NCI-H146 (cell line): ENCODE data around the gene WNT9B.
A peak's percentile ranks its signal among the peaks of the same experiment; 100 is the strongest.

ENCODE experiments used
- DNase-seq: peaks from one replicate; lab custom pipeline; 2025; lab: John Stamatoyannopoulos, UW

The WNT9B gene

DNA sequence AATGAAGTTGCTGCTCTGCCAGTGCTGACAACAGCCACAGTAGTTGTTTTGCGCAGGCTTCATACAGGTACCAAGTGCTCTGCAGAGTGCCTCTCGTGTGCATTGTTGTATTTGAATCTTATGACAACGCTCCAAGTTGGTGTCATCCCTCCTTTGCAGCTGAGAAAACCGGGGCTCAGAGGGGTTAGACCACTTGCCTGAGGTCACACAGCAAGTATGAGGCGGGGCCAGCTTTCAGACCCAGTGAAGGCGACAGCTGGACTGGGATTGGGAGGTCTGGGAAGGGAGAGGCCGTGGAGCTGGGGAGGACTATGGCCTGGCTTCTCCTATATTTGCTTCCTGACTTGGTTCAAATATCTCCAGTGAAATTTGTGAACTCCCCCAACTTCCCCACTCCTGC is 33.2 kb downstream of the WNT9B start:
- DNase-seq = no peak

DNA sequence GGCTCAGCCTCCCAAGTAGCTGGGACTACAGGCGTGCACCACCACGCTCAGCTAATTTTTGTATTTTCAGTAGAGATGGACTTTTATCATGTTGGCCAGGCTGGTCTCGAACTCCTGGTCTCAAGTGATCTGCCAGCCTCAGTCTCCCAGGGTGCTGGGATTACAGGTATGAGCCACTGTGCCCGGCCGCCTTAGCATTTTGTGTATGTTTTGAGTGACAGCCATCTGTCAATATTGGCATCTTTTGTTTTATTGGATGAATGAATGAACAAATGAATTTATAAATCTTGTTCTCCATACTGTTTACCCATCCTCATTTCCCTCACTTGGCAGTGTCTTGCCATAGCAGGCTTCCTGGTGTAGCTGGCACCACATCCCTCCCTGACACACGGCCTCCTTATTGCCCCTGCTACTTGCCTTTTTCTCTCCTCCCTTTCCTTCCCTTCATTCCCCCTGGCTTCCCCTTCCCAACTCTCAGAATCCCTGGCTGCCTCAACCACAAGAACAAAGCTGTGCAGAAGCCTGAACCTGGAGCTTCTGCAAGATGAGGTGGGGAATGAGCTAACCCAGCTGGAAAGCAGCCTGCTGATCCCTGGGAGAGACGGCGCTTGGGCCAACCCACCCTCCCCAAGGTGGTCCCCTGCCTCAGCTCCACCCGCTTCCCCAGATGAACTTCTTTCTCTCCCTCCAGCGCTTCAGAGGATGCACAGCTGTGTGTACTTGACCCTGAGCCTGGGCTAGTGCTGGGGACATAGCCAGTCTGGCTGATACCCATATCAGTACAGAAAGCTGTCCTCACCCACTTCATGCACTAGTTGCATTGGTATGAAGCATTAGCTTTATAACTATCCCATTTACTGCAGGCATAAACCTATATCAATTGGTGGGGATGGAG is 34.3 kb downstream of the WNT9B start:
- DNase-seq = no peak

DNA sequence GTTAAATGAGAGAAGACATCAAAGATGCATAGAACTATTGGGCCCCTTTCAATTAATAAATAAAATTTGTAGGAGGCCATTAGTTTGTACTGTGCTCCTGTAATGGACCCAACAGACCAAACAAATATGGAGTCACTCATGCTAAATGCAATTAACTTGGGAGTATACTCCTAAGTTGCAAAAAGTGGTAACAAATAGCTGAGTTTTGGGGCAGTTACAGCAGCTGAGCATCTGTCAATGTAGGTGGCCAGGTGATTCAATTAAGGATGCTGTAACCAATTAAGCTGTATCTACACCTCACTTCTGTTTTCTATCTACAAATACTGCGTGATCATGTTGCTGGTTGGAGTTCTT is 34.9 kb downstream of the WNT9B start:
- DNase-seq = no peak

DNA sequence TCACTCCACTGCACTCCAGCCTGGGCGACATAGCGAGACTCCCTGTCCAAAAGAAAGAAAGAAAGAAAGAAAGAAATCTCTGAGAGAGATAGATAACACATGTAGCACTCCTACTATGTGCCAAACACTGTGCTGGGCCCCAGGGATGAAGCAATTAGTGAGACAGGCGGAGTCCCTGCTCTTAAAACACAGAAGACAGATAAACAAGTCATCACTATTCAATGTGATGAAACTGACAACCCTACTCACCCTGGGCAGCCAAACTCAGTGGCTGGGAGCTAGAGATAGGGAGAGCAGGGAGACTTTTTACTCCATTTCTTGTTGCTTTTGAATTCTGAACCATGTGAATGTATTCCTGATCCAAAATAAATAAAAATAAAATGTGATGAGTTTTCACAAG is 36.3 kb downstream of the WNT9B start:
- no peak for DNase-seq

DNA sequence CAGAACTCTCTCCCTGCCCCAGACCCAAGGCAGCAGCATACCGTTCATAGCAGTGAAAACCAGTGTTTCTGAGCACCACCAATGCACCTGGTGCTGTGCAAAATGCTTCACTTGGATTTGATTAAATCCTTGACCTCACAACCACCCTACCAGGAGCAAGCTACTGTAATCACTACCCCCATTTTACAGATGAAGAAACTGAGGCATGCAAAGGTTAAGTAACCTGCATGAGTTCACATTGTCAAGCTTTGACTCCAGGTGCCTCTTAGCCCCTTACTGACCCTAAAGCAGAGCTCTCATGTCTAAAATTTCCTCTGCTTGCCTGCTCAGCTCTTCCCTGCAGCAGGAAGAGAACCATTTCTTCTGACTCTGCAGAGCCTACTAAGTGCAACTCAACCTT is 37.3 kb downstream of the WNT9B start:
- DNase-seq = no peak

GRCh38 chr17:46889519-46889918 is 38.1 kb downstream of the WNT9B start:
- DNase-seq = no peak

DNA sequence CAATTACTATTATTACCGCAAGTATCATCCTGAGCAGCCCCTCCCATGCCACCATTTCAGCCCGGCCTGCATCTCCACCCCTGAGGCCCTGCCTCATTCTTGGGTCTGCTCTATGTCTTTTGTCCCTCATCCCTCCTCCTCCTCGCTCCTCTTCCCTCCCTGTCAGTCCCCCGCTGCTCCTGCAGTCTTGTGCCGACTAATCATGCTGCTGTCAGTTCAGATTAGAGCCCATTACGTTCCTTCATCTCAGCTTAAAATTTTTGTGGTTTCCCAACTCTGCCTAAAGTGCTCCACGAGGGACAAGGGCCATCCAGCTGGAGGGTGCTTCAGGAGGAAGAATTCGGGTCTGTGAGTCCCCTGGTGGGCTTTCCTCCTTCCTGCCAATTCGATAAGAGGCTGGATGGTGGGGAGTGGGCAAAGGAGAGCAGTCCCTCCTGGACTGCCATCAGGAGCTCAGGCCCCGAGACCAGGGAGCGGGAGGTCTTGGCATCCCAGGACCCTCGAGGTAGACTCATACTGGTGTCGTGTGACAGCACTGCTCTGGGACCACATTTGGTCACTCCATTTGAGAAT is 38.7 kb downstream of the WNT9B start:
- no peak for DNase-seq

DNA sequence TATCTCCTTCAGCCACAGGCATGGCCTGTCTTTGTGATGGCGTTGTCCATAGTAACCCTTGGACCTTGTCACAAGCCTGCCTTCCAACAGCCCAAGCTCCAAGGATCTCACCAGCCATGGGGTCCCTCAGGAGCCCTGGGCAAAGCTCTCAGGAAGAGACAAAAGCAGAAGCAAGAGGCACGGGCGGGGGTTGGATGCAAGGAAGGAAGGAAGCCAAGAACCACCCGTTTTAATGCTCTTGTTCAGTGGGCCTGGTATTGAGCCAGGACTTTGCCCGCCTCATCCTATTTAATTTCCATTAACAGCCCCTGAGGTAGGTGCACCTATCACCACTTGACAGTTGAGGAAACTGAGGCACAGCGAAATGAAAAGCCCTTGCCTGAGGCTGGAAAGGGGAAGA is 39.3 kb downstream of the WNT9B start:
- no peak for DNase-seq

GRCh38 chr17:46892192-46892703 is 40.9 kb downstream of the WNT9B start:
- DNase-seq = no peak

- DNase-seq = no peak
Measured at GRCh38 chr17:46894024-46894423, 42.6 kb downstream of the WNT9B start.

DNA sequence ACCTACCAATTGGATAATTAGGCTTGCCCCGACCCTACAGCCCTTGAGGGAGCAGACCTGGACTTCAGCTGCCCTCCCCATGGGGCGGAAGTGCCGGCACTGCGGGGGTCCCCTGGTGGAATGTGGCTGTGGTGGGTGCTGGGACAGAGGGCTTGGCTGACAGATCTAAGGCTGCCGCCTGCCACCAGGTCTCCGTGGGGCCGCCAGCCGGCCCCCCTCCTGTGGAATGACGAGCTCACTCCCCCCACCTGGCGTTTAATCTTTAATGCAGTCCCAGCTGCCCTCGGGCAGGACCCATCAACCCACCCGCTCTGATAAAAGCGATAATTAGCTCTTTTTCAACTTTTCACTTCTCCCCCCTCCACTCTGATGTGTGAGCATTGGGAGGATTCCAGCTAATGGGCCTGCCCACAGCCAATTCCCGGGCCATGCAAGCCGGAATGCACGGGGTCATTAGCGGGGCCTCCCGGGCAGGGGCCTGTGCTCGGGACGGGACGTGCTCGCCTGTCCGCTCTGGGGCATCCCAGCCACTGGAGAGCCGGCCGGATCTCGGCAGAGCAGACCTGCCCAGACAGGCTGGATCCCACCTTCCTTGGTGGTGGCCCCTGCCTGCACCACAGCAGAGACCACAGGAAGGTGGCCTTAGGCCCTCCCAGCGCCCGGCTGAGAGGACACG is 43.2 kb downstream of the WNT9B start:
- peak; percentile 36 for DNase-seq

GRCh38 chr17:46895171-46895570 is 43.8 kb downstream of the WNT9B start:
- no peak for DNase-seq

GRCh38 chr17:46896991-46897390 is 45.6 kb downstream of the WNT9B start:
- no peak for DNase-seq

DNA sequence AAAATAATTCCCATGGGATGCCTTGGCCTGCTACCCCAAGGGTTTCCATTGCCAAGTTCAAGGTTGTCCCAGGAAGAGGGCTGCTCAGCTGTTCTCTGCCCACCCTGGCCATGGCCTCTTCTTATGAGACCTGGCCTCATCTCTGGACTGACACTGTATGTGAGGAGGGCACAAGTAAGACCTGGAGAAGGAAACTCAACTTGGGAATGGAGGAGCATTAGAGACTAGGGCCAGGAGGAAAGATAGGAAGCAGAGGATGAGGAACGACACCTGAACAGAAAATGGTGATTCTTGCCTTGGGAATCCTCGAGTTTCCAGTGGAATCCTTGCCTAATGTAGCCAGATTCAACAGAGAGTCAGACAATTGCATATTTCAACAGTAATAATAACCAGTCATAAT is 47.0 kb downstream of the WNT9B start:
- DNase-seq = no peak

DNA sequence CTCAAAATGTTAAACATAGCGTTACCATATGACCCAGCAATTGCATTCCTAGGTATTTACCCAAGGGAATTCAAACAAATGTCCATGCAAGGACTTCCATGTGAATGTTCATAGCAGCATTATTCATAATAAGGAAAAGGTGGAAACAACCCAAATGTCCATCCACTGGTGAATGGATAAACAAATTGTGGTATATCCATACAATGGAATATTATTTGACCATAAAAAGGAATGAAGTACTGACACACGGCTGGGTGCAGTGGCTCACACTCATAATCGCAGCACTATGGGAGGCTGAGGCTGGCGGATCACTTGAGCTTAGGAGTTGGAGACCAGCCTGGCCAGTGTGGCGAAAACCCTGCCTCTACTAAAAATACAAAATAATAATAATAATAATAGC is 47.5 kb downstream of the WNT9B start:
- DNase-seq = no peak

DNA sequence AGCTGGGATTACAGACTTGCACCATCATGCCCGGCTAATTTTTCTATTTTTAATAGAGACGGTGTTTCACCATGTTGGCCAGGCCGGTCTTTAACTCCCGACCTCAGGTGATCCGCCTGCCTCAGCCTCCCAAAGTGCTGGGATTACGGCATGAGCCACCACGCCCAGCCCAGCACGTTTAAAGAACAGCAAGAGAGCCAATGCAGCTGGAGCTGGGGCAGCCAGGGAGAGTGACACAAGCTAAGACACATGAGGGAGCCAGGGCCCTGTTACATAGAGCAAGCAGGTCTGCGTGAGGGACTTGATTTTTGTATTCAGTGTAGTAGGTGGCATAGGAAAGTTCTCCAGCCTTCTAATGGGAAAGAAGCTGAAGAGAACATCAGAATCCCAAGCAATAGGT is 49.9 kb downstream of the WNT9B start:
- DNase-seq = no peak

DNA sequence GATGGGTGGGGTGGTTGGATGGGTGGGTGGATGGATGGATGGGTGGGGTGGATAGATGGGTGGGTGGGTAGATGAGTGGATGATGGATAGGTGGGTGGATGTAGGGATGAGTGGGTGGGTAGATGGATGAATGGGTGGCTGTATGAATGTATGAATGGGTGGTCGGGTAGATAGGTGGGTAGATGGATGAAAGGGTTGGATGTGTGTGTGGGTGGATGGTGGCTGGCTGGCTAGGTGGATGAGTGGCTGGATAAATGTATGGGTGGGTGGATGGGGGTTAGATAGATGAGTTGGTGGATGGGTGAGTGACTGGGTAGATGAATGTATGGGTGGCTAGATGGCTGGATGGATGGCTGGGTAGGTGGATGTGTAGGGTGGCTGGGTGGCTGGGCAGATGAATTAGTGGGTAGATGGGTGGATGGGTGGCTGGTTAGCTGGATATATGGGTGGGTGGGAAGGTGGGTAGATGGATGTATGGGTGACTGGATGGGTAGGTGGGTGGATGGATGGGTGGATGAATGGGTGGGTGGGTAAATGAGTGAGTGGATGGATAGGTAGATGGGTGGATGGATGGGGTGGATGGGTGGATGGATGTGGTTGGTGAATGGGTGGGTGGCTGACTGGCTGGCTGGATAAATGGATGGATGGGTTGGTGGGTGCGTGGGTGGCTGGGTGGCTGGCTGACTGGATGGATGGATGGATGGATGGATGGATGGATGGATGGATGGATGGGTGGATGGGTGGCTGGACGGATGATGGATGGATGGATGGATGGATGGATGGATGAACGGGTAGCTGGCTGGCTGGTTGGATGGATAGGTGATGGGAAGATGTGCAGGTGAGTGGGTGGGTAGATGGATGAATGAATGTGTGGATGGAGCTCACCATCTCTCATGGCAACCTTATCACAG is 52.6 kb downstream of the WNT9B start:
- DNase-seq = no peak

- DNase-seq = no peak
Measured at GRCh38 chr17:46908068-46908737, 56.8 kb downstream of the WNT9B start.

DNA sequence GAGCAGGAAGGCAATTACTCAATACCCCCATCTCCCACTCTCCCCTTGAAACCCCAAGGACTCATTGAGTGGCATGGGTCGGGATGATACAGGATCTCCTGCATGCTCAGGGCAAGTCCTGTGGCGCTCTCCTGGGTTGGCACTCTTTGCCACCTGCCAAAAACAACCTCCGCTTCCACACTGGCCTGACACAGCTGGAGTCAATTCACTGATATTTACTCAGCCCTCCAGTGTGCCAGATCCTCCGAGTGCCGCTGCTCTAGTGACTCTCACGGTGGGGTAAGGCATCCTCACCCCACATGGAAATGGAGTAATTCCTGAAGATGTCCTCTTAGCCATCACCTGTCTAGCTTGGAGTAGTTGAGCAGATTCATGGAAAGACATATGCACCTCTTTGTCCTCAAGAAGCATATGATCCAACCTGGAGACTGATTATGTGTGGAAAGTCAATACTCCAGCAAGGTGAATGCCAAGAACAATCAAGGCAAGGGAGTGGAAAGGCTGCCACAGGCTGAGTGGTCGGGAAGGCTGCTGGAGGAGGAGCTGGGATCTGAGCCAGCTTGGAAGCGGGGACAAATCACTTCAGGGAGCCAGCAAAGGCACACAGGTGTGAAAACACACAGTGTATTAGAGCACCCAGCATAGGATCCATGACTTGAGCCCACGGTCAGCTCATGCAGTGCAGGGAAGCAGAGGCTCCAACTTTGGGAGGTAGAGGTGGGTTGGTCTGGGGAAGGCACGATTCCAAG is 59.0 kb downstream of the WNT9B start:
- DNase-seq = peak; percentile 52

GRCh38 chr17:46911311-46911710 is 59.9 kb downstream of the WNT9B start:
- no peak for DNase-seq

DNA sequence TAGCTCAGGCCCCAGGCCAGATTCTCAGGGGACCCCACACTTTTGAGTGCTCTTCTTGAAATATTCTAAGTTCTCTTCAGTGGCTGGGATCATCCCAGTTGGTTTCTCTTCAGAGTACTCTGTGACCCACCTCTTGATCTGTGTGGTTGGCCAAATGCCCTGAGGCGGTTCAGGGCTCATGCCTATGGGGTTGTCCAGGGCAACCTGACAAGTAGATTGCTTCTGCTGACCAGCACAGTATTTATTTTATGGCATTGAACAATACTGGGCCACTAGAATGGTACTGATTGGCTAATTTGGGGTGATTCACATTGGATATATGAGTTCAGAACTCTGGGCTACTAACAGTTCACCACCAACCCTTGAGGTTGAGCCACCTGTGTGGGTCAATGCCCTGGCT is 64.2 kb downstream of the WNT9B start:
- DNase-seq = peak; percentile 73
